ENCODE data around the gene BTNL8. TPM values are rescaled to one million over a fixed set of nuclear protein-coding genes. Genes with fewer than 3 reads are reported as not detected.

BTNL8 gene
- total and polyA plus RNA-seq, 2 of the 13 experiments (the other 11 are each of a cell fraction or from before 2014, with no cell fraction given), result not detected

DNA sequence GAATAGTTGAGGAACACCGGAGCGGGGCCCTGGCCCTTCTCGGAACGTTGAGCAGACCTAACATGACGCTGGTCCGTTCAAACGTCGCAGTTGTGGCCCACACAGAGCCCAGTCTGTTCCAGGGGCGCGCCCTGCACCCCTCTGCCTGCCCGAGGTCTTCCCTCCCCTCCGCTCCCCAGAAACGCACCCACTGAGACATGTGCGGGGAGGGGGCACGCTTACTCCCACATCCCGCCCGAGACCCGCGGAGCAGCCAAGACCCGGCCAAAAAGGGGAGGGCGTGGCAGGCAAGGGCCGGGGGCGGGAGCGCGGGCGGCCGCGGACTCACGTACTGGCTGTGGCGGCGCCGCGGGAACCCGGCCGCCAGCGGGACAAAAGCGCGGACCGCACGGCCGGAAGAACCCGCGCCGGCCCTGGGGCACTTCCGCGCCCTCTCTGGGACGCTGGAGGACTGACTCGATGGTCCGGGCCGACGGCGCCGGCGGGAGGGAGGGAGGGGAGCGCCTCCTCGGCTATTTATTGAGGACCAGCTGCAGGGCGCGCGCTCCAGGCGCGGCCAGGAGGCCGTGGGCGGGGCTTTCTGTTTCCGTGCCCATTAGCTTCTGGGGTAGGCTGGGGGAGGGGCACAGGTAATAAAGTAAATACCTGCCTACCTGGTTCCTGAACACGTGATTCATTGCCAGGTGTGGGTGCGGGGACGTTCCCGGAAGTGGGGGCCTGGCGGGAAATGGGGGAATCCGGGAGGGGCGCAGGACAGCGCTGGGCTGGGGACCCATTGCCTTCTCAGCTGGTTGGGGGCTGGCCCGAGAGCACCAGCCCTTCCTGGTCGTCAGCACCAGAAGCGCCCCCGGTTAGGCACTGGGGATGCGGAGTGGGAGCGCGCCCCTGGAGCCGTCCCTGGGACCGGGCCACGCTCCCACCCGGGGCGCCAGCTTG is 37.8 kb upstream of the BTNL8 start, which contains the start of gene ZFP62 (continued):
- TF ChIP-seq ZNF556 (CRISPR knock-in tag; IDR thresholded peaks at IDR 0.05; ENCODE audit: borderline replicate concordance) (peak; percentile 45; the same call in 1 of the 2 replicates), ZMYM4 (CRISPR knock-in tag; IDR thresholded peaks at IDR 0.05) (peak; percentile 77; the same call in 1 of the 2 replicates), THYN1 (CRISPR knock-in tag; IDR thresholded peaks at IDR 0.05; ENCODE audit: borderline replicate concordance, low read depth) (0 out of 2 replicates have a peak, but pooled peaks have one; percentile 50), ZNF879 (CRISPR knock-in tag; IDR thresholded peaks at IDR 0.05) (no peak; the same call in 1 of the 2 replicates), TMF1 (CRISPR knock-in tag; IDR thresholded peaks at IDR 0.05; ENCODE audit: low read depth) (peak; percentile 72; the same call in 1 of the 2 replicates), ZNF296 (CRISPR knock-in tag; conservative IDR thresholded peaks at IDR 0.05) (no peak), SATB2 (CRISPR knock-in tag; IDR thresholded peaks at IDR 0.05) (no peak), RFX3 (CRISPR knock-in tag; IDR thresholded peaks at IDR 0.05) (no peak), ZNF883 (CRISPR knock-in tag; IDR thresholded peaks at IDR 0.05; ENCODE audit: not compliant biosample characterization) (peak; percentile 80), ZNF350 (CRISPR knock-in tag; IDR thresholded peaks at IDR 0.05; ENCODE audit: borderline replicate concordance, low read depth) (peak; percentile 17; the same call in 1 of the 2 replicates), HOXA3 (CRISPR knock-in tag; IDR thresholded peaks at IDR 0.05) (peak; percentile 85), ZC3H4 (CRISPR knock-in tag; IDR thresholded peaks at IDR 0.05; ENCODE audit: borderline replicate concordance) (no peak), RERE (CRISPR knock-in tag; IDR thresholded peaks at IDR 0.05; ENCODE audit: low read depth) (no peak), KAT2B (IDR thresholded peaks at IDR 0.05; ENCODE audit: borderline replicate concordance, low read depth, low read length) (no peak), ZNF782 (CRISPR knock-in tag; IDR thresholded peaks at IDR 0.05; ENCODE audit: borderline replicate concordance) (no peak), TRIM22 (IDR thresholded peaks at IDR 0.05) (no peak), POGK (CRISPR knock-in tag; conservative IDR thresholded peaks at IDR 0.05) (peak; percentile 76; the same call in 1 of the 2 replicates), E2F1 (CRISPR knock-in tag; IDR thresholded peaks at IDR 0.05) (peak; percentile 84), CC2D1A (CRISPR knock-in tag; IDR thresholded peaks at IDR 0.05) (no peak)

All from HepG2 (cell line).